GM12878 (cell line): Measurements from ENCODE around the gene IGFLR1. TPM values are rescaled to one million over a fixed set of nuclear protein-coding genes. Genes with fewer than 3 reads are reported as not detected.

ENCODE experiments used
- CTCF ChIP-seq, 3 experiments: IDR thresholded peaks in 2 of 3; conservative IDR thresholded peaks in 1 of 3; 2 replicates each; pipeline ENCODE4 v1.5.1; 2011; ENCODE audit warnings: low read depth in 3 of 3, low read length in 3 of 3, mild to moderate bottlenecking in 3 of 3, control low read depth in 2 of 3, moderate library complexity in 2 of 3, inconsistent platforms in 1 of 3, mixed read lengths in 1 of 3; ENCODE audit not compliant: control insufficient read depth in 2 of 3, insufficient read depth in 1 of 3; ENCODE audit errors: extremely low read depth in 1 of 3
- ETV6 ChIP-seq, 2 experiments: fragments of 450-650 bp in 1 of 2; IDR thresholded peaks in 1 of 2; conservative IDR thresholded peaks in 1 of 2; 2 replicates each; pipeline ENCODE4 v1.6.1; 2014; ENCODE audit warnings: antibody characterized with exemption in 1 of 2, borderline replicate concordance in 1 of 2, low read depth in 1 of 2, mild to moderate bottlenecking in 1 of 2, moderate library complexity in 1 of 2
- HDAC6 ChIP-seq: fragments of 200-600 bp; sonication (generic); IDR thresholded peaks from one replicate; pipeline ENCODE4 v1.8.0; 2017; ENCODE audit warnings: antibody characterized with exemption; ENCODE audit not compliant: unreplicated experiment
- KDM1A ChIP-seq: fragments of 200-600 bp; sonication (generic); IDR thresholded peaks from 2 replicates; pipeline ENCODE4 v1.6.1; 2016; ENCODE audit warnings: borderline replicate concordance
- MEF2B ChIP-seq: fragments of 450-650 bp; IDR thresholded peaks from 2 replicates; pipeline ENCODE4 v1.6.1; 2018; ENCODE audit warnings: mild to moderate bottlenecking, moderate library complexity; ENCODE audit not compliant: partially characterized antibody, poor library complexity, severe bottlenecking
- NFYA ChIP-seq: IDR thresholded peaks from 2 replicates; pipeline ENCODE4 v1.6.1; 2011; ENCODE audit warnings: low read depth, mild to moderate bottlenecking, low read length, improper control_type of control experiment, borderline replicate concordance
- NRF1 ChIP-seq: conservative IDR thresholded peaks from 2 replicates; pipeline ENCODE4 v1.6.1; 2011; ENCODE audit warnings: mild to moderate bottlenecking, low read depth, low read length, improper control_type of control experiment
- PBX3 ChIP-seq: IDR thresholded peaks from 2 replicates; pipeline ENCODE4 v1.6.1; 2011; ENCODE audit warnings: mild to moderate bottlenecking, low read depth, low read length, moderate library complexity; ENCODE audit not compliant: insufficient replicate concordance
- POU2F2 ChIP-seq: IDR thresholded peaks from 3 replicates; pipeline ENCODE4 v1.6.1; 2011; ENCODE audit warnings: low read depth, mild to moderate bottlenecking, low read length, borderline replicate concordance
- RB1 ChIP-seq: fragments of 450-650 bp; formaldehyde crosslinking; IDR thresholded peaks from 2 replicates; pipeline ENCODE4 v1.6.1; 2017; ENCODE audit warnings: mild to moderate bottlenecking, borderline replicate concordance
- RCOR1 ChIP-seq: conservative IDR thresholded peaks from 2 replicates; pipeline ENCODE4 v1.6.1; 2012; ENCODE audit warnings: low read depth, low read length, improper control_type of control experiment
- RELB ChIP-seq: fragments of 450-650 bp; IDR thresholded peaks from 2 replicates; pipeline ENCODE4 v1.6.1; 2017; ENCODE audit warnings: low read depth, mild to moderate bottlenecking, moderate library complexity
- SMARCA5 ChIP-seq: fragments of 450-650 bp; IDR thresholded peaks from 2 replicates; pipeline ENCODE4 v1.6.1; 2017; ENCODE audit warnings: mild to moderate bottlenecking
- TCF12 ChIP-seq: IDR thresholded peaks from 2 replicates; pipeline ENCODE4 v1.6.1; 2011; ENCODE audit warnings: low read depth, mild to moderate bottlenecking, low read length
- polyA plus RNA-seq, 11 experiments: library from polyadenylated mRNA; depleted of rRNA in 4 of 11; unstranded in 6 of 11; stranded (reverse) in 5 of 11; fragments of >200 nt; fragmentation: Nextera tagmentation in 4 of 11; fragmentation: Illumina TruSeq in 1 of 11; extraction: Ambion mirVana in 4 of 11; extraction: Trizol in 1 of 11; gene quantifications; 1 replicate in 1 of 11; 2 replicates in 10 of 11; pipeline versions ENCODE4 v1.2.1 to v1.2.3, GENCODE V29; 2011 to 2016; ENCODE audit warnings: inconsistent platforms in 2 of 11, missing spikeins in 2 of 11, low read depth in 1 of 11
- total RNA-seq, 4 experiments: library from RNA; depleted of rRNA in 3 of 4; stranded (reverse); fragments of >200 nt in 3 of 4; fragmentation: Illumina TruSeq in 1 of 4; extraction: Trizol in 1 of 4; gene quantifications; 2 replicates each; pipeline versions ENCODE4 v1.2.1 to v1.2.3, GENCODE V29; 2013 to 2021
- TF ChIP-seq, protein P1 (sequence below): fragments of 450-650 bp; IDR thresholded peaks from 2 replicates; pipeline ENCODE4 v1.6.1; 2017; ENCODE audit warnings: mild to moderate bottlenecking, moderate library complexity
- TF ChIP-seq, protein P2 (sequence below): fragments of 150-350 bp; IDR thresholded peaks from 2 replicates; pipeline ENCODE4 v1.6.1; 2016; ENCODE audit warnings: low read depth, low read length

IGFLR1 gene
- total and polyA plus RNA-seq, 10 of the 15 experiments (the other 5 are each of a cell fraction or from before 2014, with no cell fraction given) = 2.5 to 39.9 (median 24.8) TPM

- TF ChIP-seq, protein P1, sequence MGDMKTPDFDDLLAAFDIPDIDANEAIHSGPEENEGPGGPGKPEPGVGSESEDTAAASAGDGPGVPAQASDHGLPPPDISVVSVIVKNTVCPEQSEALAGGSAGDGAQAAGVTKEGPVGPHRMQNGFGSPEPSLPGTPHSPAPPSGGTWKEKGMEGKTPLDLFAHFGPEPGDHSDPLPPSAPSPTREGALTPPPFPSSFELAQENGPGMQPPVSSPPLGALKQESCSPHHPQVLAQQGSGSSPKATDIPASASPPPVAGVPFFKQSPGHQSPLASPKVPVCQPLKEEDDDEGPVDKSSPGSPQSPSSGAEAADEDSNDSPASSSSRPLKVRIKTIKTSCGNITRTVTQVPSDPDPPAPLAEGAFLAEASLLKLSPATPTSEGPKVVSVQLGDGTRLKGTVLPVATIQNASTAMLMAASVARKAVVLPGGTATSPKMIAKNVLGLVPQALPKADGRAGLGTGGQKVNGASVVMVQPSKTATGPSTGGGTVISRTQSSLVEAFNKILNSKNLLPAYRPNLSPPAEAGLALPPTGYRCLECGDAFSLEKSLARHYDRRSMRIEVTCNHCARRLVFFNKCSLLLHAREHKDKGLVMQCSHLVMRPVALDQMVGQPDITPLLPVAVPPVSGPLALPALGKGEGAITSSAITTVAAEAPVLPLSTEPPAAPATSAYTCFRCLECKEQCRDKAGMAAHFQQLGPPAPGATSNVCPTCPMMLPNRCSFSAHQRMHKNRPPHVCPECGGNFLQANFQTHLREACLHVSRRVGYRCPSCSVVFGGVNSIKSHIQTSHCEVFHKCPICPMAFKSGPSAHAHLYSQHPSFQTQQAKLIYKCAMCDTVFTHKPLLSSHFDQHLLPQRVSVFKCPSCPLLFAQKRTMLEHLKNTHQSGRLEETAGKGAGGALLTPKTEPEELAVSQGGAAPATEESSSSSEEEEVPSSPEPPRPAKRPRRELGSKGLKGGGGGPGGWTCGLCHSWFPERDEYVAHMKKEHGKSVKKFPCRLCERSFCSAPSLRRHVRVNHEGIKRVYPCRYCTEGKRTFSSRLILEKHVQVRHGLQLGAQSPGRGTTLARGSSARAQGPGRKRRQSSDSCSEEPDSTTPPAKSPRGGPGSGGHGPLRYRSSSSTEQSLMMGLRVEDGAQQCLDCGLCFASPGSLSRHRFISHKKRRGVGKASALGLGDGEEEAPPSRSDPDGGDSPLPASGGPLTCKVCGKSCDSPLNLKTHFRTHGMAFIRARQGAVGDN = peak; percentile 44
- TF ChIP-seq NRF1 = no peak
- no peak for TF ChIP-seq MEF2B
- TF ChIP-seq RELB = no peak
- TF ChIP-seq RB1 = no peak; the same call in 1 of the 2 replicates
- TF ChIP-seq TCF12 = no peak
- no peak for TF ChIP-seq POU2F2
- TF ChIP-seq SMARCA5 = no peak
- no peak for TF ChIP-seq HDAC6
- TF ChIP-seq NFYA = no peak
- no peak for TF ChIP-seq ETV6 (conservative IDR thresholded peaks at IDR 0.05 in 1 of 2, IDR thresholded peaks at IDR 0.05 in 1 of 2; ENCODE audit: borderline replicate concordance in 1 of 2, low read depth in 1 of 2)
- TF ChIP-seq CTCF (IDR thresholded peaks at IDR 0.05 in 2 of 3, conservative IDR thresholded peaks at IDR 0.05 in 1 of 3; ENCODE audit: control insufficient read depth in 2 of 3, extremely low read depth in 1 of 3, insufficient read depth in 1 of 3, low read depth in 3 of 3, low read length in 3 of 3) = no peak
- no peak for TF ChIP-seq PBX3
- TF ChIP-seq, protein P2, sequence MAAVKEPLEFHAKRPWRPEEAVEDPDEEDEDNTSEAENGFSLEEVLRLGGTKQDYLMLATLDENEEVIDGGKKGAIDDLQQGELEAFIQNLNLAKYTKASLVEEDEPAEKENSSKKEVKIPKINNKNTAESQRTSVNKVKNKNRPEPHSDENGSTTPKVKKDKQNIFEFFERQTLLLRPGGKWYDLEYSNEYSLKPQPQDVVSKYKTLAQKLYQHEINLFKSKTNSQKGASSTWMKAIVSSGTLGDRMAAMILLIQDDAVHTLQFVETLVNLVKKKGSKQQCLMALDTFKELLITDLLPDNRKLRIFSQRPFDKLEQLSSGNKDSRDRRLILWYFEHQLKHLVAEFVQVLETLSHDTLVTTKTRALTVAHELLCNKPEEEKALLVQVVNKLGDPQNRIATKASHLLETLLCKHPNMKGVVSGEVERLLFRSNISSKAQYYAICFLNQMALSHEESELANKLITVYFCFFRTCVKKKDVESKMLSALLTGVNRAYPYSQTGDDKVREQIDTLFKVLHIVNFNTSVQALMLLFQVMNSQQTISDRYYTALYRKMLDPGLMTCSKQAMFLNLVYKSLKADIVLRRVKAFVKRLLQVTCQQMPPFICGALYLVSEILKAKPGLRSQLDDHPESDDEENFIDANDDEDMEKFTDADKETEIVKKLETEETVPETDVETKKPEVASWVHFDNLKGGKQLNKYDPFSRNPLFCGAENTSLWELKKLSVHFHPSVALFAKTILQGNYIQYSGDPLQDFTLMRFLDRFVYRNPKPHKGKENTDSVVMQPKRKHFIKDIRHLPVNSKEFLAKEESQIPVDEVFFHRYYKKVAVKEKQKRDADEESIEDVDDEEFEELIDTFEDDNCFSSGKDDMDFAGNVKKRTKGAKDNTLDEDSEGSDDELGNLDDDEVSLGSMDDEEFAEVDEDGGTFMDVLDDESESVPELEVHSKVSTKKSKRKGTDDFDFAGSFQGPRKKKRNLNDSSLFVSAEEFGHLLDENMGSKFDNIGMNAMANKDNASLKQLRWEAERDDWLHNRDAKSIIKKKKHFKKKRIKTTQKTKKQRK = no peak
- no peak for TF ChIP-seq KDM1A
- no peak for TF ChIP-seq RCOR1
Measured at GRCh38 chr19:35717665-35718344, 24.4 kb downstream of the IGFLR1 start, which contains the start of gene KMT2B (continued).
